OCI-LY1 (cell line): Measurements from ENCODE around the gene CRB2.

Experiments used
- CTCF ChIP-seq: fragments of 200-600 bp; sonication (generic), shearing (Covaris generic); IDR thresholded peaks from 2 replicates; pipeline ENCODE4 v1.5.1; 2017; ENCODE audit warnings: mild to moderate bottlenecking, antibody characterized with exemption, low read length, moderate library complexity, mixed read lengths
- EZH2 ChIP-seq: fragments of 200-600 bp; sonication (generic), shearing (Covaris generic); IDR thresholded peaks from 2 replicates; pipeline ENCODE4 v1.8.0; 2017; ENCODE audit warnings: borderline replicate concordance, mixed run types, mild to moderate bottlenecking, antibody characterized with exemption, low read length, moderate library complexity, mixed read lengths

GRCh38 chr9:123339666-123340510 is 16.1 kb upstream of the CRB2 start:
- no peak for TF ChIP-seq CTCF
- no peak for TF ChIP-seq EZH2
